Activated CD8-positive, alpha-beta T cell treated with anti-CD3 and anti-CD28 coated beads, Interleukin-2, amount 10 ng/mL, durations not matched to agents 7 days and 5 days (primary cell): ENCODE measurements around the gene TMEM8B. TPM values are rescaled to one million over a fixed set of nuclear protein-coding genes. Genes with fewer than 3 reads are reported as not detected.

Experiments
- ATAC-seq: fragments of 150-1000 bp; cut with Tn5 transposase; one replicate; pipeline ENCODE4 v1.10.0; 2021; ENCODE audit warnings: moderate library complexity
- CTCF ChIA-PET: fragments of 350-600 bp; sonication (Branson Sonifier 250); formaldehyde crosslinking; loops from one replicate; lab custom pipeline; 2021; ENCODE audit warnings: antibody characterized with exemption; lab: Charles Lee
- POLR2A ChIA-PET: fragments of 350-600 bp; sonication (Branson Sonifier 250); formaldehyde crosslinking; loops from one replicate; lab custom pipeline; 2021; ENCODE audit warnings: antibody characterized with exemption; lab: Charles Lee
- DNase-seq: peaks from one replicate; pipeline ENCODE4 v3.0.0-alpha.2; 2020
- H3K27ac Mint-ChIP-seq: one replicate; pipeline ENCODE4 v1.8.0; 2021; ENCODE audit warnings: mild to moderate bottlenecking, mixed read lengths
- H3K27me3 Mint-ChIP-seq: one replicate; pipeline ENCODE4 v1.8.0; 2021; ENCODE audit warnings: low read depth, mixed read lengths
- H3K36me3 Mint-ChIP-seq: one replicate; pipeline ENCODE4 v1.8.0; 2021; ENCODE audit warnings: low read depth, mixed read lengths
- H3K4me1 Mint-ChIP-seq: one replicate; pipeline ENCODE4 v1.8.0; 2021; ENCODE audit warnings: low read depth, mixed read lengths
- H3K4me3 Mint-ChIP-seq: one replicate; pipeline ENCODE4 v1.8.0; 2021; ENCODE audit warnings: mild to moderate bottlenecking, mixed read lengths
- H3K9me3 Mint-ChIP-seq: one replicate; pipeline ENCODE4 v1.8.0; 2022; ENCODE audit warnings: mixed read lengths; ENCODE audit not compliant: insufficient read depth
- total RNA-seq, 2 experiments: library from RNA; stranded (reverse); gene quantifications; one replicate each; pipeline ENCODE4 v1.2.3, GENCODE V29; 2021

The TMEM8B gene
- total RNA-seq, 2 experiments from 2014 or later = 1.6 to 2.3 TPM

GRCh38 chr9:35793461-35793860, 35.6 kb upstream of the TMEM8B start:
- Mint-ChIP-seq H3K27ac (peak overlapping the region; percentile 26), H3K27me3 (no peaks in the 10 kb centered on the region), H3K36me3 (no peaks in the 10 kb centered on the region), H3K9me3 (no peaks in the 10 kb centered on the region), H3K4me3 (no peak overlapping the region), H3K4me1 (peaks cover 31% of the 10 kb centered on the region)
- ATAC-seq (no peak), DNase-seq (no peak)
- ChIA-PET POLR2A (no interaction called here), CTCF (interaction anchor here (1.1 to 1.6 kb wide), 4 partner anchors 32 to 89 kb away, joined by 3 to 4 read pairs (median 4); no protein-coding TSS in a partner anchor)

- Mint-ChIP-seq H3K4me3 (no peak overlapping the region), H3K4me1 (peaks cover 35% of the 10 kb centered on the region), H3K36me3 (no peaks in the 10 kb centered on the region), H3K27me3 (no peaks in the 10 kb centered on the region), H3K9me3 (no peaks in the 10 kb centered on the region), H3K27ac (no peak overlapping the region)
- CTCF ChIA-PET = interaction anchor here (1.1 to 5.4 kb wide), 5 partner anchors 9 to 87 kb away, joined by 4 to 22 read pairs (median 5); no protein-coding TSS in a partner anchor
- POLR2A ChIA-PET = no interaction called here
- DNase-seq = no peak
- ATAC-seq = no peak
These were observed 33.3 kb upstream of the TMEM8B start for GRCh38 chr9:35795695-35796094.

GRCh38 chr9:35797311-35798109, 31.5 kb upstream of the TMEM8B start:
- H3K27ac Mint-ChIP-seq = no peak overlapping the region
- no peak overlapping the region for H3K4me3 Mint-ChIP-seq
- DNase-seq (no peak), ATAC-seq (no peak)
- H3K36me3 Mint-ChIP-seq = no peaks in the 10 kb centered on the region
- ChIA-PET POLR2A (no interaction called here), CTCF (interaction anchor here (1.6 to 5.4 kb wide), 3 partner anchors 15 to 85 kb away, joined by 5 to 22 read pairs (median 17); partner anchors contain the start of gene SPAG8)
- no peaks in the 10 kb centered on the region for H3K9me3 Mint-ChIP-seq
- no peaks in the 10 kb centered on the region for H3K27me3 Mint-ChIP-seq
- H3K4me1 Mint-ChIP-seq = peaks cover 35% of the 10 kb centered on the region

GRCh38 chr9:35798658-35799374, 30.2 kb upstream of the TMEM8B start:
- no peak overlapping the region for H3K4me3 Mint-ChIP-seq
- ChIA-PET CTCF (interaction anchor here (1.2 to 5.4 kb wide), 4 partner anchors 9 to 84 kb away, joined by 4 to 22 read pairs (median 5); partner anchors contain the start of gene SPAG8), POLR2A (interaction anchor here (0.7 kb wide), 1 partner anchor 188 kb away, joined by 3 read pairs; no protein-coding TSS in a partner anchor)
- peaks cover 1% of the 10 kb centered on the region for H3K36me3 Mint-ChIP-seq
- H3K27ac Mint-ChIP-seq = peak overlapping the region; percentile 8
- no peak for ATAC-seq
- peak; percentile 35 for DNase-seq
- peaks cover 30% of the 10 kb centered on the region for H3K4me1 Mint-ChIP-seq
- no peaks in the 10 kb centered on the region for H3K27me3 Mint-ChIP-seq
- H3K9me3 Mint-ChIP-seq = no peaks in the 10 kb centered on the region

- H3K27ac Mint-ChIP-seq = no peak overlapping the region
- ChIA-PET POLR2A (interaction anchor here (1.1 kb wide), 1 partner anchor 12 kb away, joined by 4 read pairs; no protein-coding TSS in a partner anchor), CTCF (interaction anchor here (1.2 to 5.4 kb wide), 2 partner anchors 25 to 44 kb away, joined by 3 to 22 read pairs; no protein-coding TSS in a partner anchor)
- H3K36me3 Mint-ChIP-seq = peaks cover 1% of the 10 kb centered on the region
- DNase-seq = no peak
- H3K27me3 Mint-ChIP-seq = no peaks in the 10 kb centered on the region
- no peak overlapping the region for H3K4me3 Mint-ChIP-seq
- no peaks in the 10 kb centered on the region for H3K9me3 Mint-ChIP-seq
- no peak for ATAC-seq
- H3K4me1 Mint-ChIP-seq = peaks cover 21% of the 10 kb centered on the region
These were observed 28.5 kb upstream of the TMEM8B start for GRCh38 chr9:35800530-35800929.

GRCh38 chr9:35801328-35802128, 27.5 kb upstream of the TMEM8B start:
- Mint-ChIP-seq H3K4me1 (peaks cover 21% of the 10 kb centered on the region), H3K27me3 (no peaks in the 10 kb centered on the region), H3K27ac (no peak overlapping the region), H3K9me3 (no peaks in the 10 kb centered on the region), H3K36me3 (peaks cover 6% of the 10 kb centered on the region), H3K4me3 (no peak overlapping the region)
- CTCF ChIA-PET = no interaction called here
- ATAC-seq = no peak
- POLR2A ChIA-PET = no interaction called here
- no peak for DNase-seq

GRCh38 chr9:35806101-35806500, 22.9 kb upstream of the TMEM8B start:
- Mint-ChIP-seq H3K4me3 (no peak overlapping the region), H3K36me3 (peaks cover 16% of the 10 kb centered on the region), H3K9me3 (no peaks in the 10 kb centered on the region), H3K4me1 (peaks cover 15% of the 10 kb centered on the region), H3K27ac (no peak overlapping the region), H3K27me3 (no peaks in the 10 kb centered on the region)
- DNase-seq (no peak), ATAC-seq (no peak)
- POLR2A ChIA-PET = interaction anchor here (0.9 kb wide), 1 partner anchor 8 kb away, joined by 3 read pairs; the partner anchor contains the start of gene HINT2
- CTCF ChIA-PET = interaction anchor here (0.7 to 1.8 kb wide), 2 partner anchors 20 to 76 kb away, joined by 4 read pairs; no protein-coding TSS in a partner anchor

- Mint-ChIP-seq H3K27ac (no peak overlapping the region), H3K9me3 (no peaks in the 10 kb centered on the region), H3K4me1 (peaks cover 38% of the 10 kb centered on the region), H3K27me3 (no peaks in the 10 kb centered on the region), H3K36me3 (peaks cover 25% of the 10 kb centered on the region), H3K4me3 (no peak overlapping the region)
- ATAC-seq = no peak
- ChIA-PET CTCF (interaction anchor here (0.6 to 1.6 kb wide), 2 partner anchors 18 to 293 kb away, joined by 3 read pairs; no protein-coding TSS in a partner anchor), POLR2A (no interaction called here)
- no peak for DNase-seq
These were observed 20.6 kb upstream of the TMEM8B start for GRCh38 chr9:35808433-35808832.

GRCh38 chr9:35810122-35810521, 18.9 kb upstream of the TMEM8B start:
- H3K27ac Mint-ChIP-seq = no peak overlapping the region
- ChIA-PET CTCF (interaction anchor here (3.6 kb wide), 1 partner anchor 15 kb away, joined by 42 read pairs; no protein-coding TSS in a partner anchor), POLR2A (no interaction called here)
- H3K27me3 Mint-ChIP-seq = no peaks in the 10 kb centered on the region
- ATAC-seq = no peak
- H3K36me3 Mint-ChIP-seq = peaks cover 25% of the 10 kb centered on the region
- peaks cover 48% of the 10 kb centered on the region for H3K4me1 Mint-ChIP-seq
- no peaks in the 10 kb centered on the region for H3K9me3 Mint-ChIP-seq
- no peak for DNase-seq
- no peak overlapping the region for H3K4me3 Mint-ChIP-seq

GRCh38 chr9:35811381-35812024, 17.5 kb upstream of the TMEM8B start:
- Mint-ChIP-seq H3K4me3 (peak overlapping the region; percentile 77), H3K4me1 (peaks cover 51% of the 10 kb centered on the region), H3K9me3 (no peaks in the 10 kb centered on the region), H3K36me3 (peaks cover 23% of the 10 kb centered on the region), H3K27me3 (no peaks in the 10 kb centered on the region), H3K27ac (peak overlapping the region; percentile 96)
- ATAC-seq (no peak), DNase-seq (no peak)
- ChIA-PET POLR2A (interaction anchor here (0.6 to 2.3 kb wide), 10 partner anchors 9 to 676 kb away, joined by 3 to 6 read pairs (median 4); partner anchors contain the start of genes CCDC107, CREB3, FAM221B and GBA2), CTCF (interaction anchor here (0.6 to 4.1 kb wide), 18 partner anchors 13 to 1713 kb away, joined by 3 to 42 read pairs (median 3); partner anchors contain the start of genes CREB3, FAM221B, TLN1 and TMEM8B)
